SK-N-SH (cell line): ENCODE measurements around the gene PLCG1. TPM values are rescaled to one million over a fixed set of nuclear protein-coding genes. Genes with fewer than 3 reads are reported as not detected.

Experiments used
- CTCF ChIA-PET: fragments of 300-600, 350-600 bp; formaldehyde crosslinking; extraction: SDS; loops from one replicate; lab custom pipeline; 2021; lab: Yijun Ruan, JAX
- POLR2A ChIA-PET: fragments of 350-600 bp; sonication (Branson Sonifier 250); formaldehyde crosslinking; extraction: SDS; loops from one replicate; lab custom pipeline; 2020; ENCODE audit warnings: antibody characterized with exemption, inconsistent platforms; lab: Yijun Ruan, JAX
- DNase-seq: peaks from one replicate; pipeline ENCODE4 v3.0.0; 2012
- H2AFZ ChIP-seq: fragments of 200-600 bp; sonication (generic); 2 replicates; pipeline ENCODE4 v1.8.1; 2016; ENCODE audit warnings: antibody characterized with exemption, mild to moderate bottlenecking, low read depth
- H3F3A ChIP-seq: fragments of 200-600 bp; sonication (generic); replicated peaks from 2 replicates; pipeline ENCODE3; 2016; ENCODE audit warnings: antibody characterized with exemption, mild to moderate bottlenecking; ENCODE audit not compliant: insufficient read depth
- H3K27ac ChIP-seq, 2 experiments: fragments of 200-500 bp in 1 of 2; fragments of 200-600 bp in 1 of 2; sonication (Bioruptor generic) in 1 of 2; sonication (generic), shearing (Covaris generic) in 1 of 2; 2 replicates each; pipeline versions ENCODE4 v1.5.1 to v1.6.1; 2014 to 2016; ENCODE audit warnings: low read depth in 2 of 2, inconsistent platforms in 1 of 2, low read length in 1 of 2, mild to moderate bottlenecking in 1 of 2, mixed read lengths in 1 of 2
- H3K27me3 ChIP-seq: fragments of 200-600 bp; sonication (generic), shearing (Covaris generic); 2 replicates; pipeline ENCODE4 v1.6.1; 2016; ENCODE audit warnings: mixed run types; ENCODE audit not compliant: insufficient read depth
- H3K36me3 ChIP-seq, 2 experiments: fragments of 200-500 bp in 1 of 2; fragments of 200-600 bp in 1 of 2; sonication (Bioruptor generic) in 1 of 2; sonication (generic) in 1 of 2; replicated peaks in 1 of 2; 2 replicates each; pipeline versions ENCODE3 to v1.5.1; 2014 to 2016; ENCODE audit warnings: low read length in 1 of 2, mild to moderate bottlenecking in 1 of 2; ENCODE audit not compliant: insufficient read depth in 2 of 2, control insufficient read depth in 1 of 2
- H3K4me1 ChIP-seq, 2 experiments: fragments of 200-500 bp in 1 of 2; fragments of 200-600 bp in 1 of 2; sonication (Bioruptor generic) in 1 of 2; sonication (generic), shearing (Covaris generic) in 1 of 2; 2 replicates each; pipeline versions ENCODE4 v1.5.1 to v1.6.1; 2014 to 2016; ENCODE audit warnings: low read depth in 1 of 2, low read length in 1 of 2, mixed run types in 1 of 2; ENCODE audit not compliant: insufficient read depth in 2 of 2, control insufficient read depth in 1 of 2
- H3K4me2 ChIP-seq: fragments of 200-600 bp; sonication (generic), shearing (Covaris generic); 2 replicates; pipeline ENCODE4 v1.6.1; 2017; ENCODE audit warnings: mixed run types
- H3K4me3 ChIP-seq, 2 experiments: fragments of 200-500 bp in 1 of 2; fragments of 200-600 bp in 1 of 2; sonication (Bioruptor generic) in 1 of 2; sonication (generic), shearing (Covaris generic) in 1 of 2; 2 replicates each; pipeline versions ENCODE4 v1.5.1 to v1.8.1; 2014 to 2016; ENCODE audit warnings: low read depth in 2 of 2, inconsistent platforms in 1 of 2, low read length in 1 of 2, mild to moderate bottlenecking in 1 of 2, mixed read lengths in 1 of 2, moderate library complexity in 1 of 2
- H3K79me2 ChIP-seq: fragments of 200-600 bp; sonication (generic); 2 replicates; pipeline ENCODE4 v1.8.1; 2017; ENCODE audit warnings: mild to moderate bottlenecking; ENCODE audit not compliant: insufficient read depth
- H3K9ac ChIP-seq: fragments of 200-600 bp; sonication (generic); 2 replicates; pipeline ENCODE4 v1.6.1; 2017; ENCODE audit warnings: mixed run types
- H3K9me2 ChIP-seq: fragments of 200-600 bp; sonication (generic); 2 replicates; pipeline ENCODE4 v1.6.1; 2017; ENCODE audit warnings: mixed run types
- H3K9me3 ChIP-seq: fragments of 200-600 bp; sonication (generic); 2 replicates; pipeline ENCODE4 v1.6.1; 2017; ENCODE audit warnings: mixed run types, mild to moderate bottlenecking, moderate library complexity
- H4K20me1 ChIP-seq: fragments of 200-600 bp; sonication (generic); 2 replicates; pipeline ENCODE4 v1.6.1; 2017; ENCODE audit warnings: mild to moderate bottlenecking, mixed run types; ENCODE audit not compliant: insufficient read depth
- CTCF ChIP-seq: fragments of 200-600 bp; sonication (generic); IDR thresholded peaks from 2 replicates; pipeline ENCODE4 v1.6.1; 2017; ENCODE audit warnings: antibody characterized with exemption, mild to moderate bottlenecking, moderate library complexity
- FOSL2 ChIP-seq: IDR thresholded peaks from 2 replicates; pipeline ENCODE4 v1.4.0; 2012; ENCODE audit warnings: low read depth, mild to moderate bottlenecking, moderate library complexity, borderline replicate concordance
- FOXM1 ChIP-seq: IDR thresholded peaks from 2 replicates; pipeline ENCODE4 v1.4.0; 2012; ENCODE audit warnings: low read depth, mild to moderate bottlenecking
- IRF3 ChIP-seq: fragments of 150-350 bp; IDR thresholded peaks from 2 replicates; pipeline ENCODE4 v1.6.1; 2016; ENCODE audit warnings: mild to moderate bottlenecking, low read depth, low read length
- MXI1 ChIP-seq: IDR thresholded peaks from 2 replicates; pipeline ENCODE4 v1.6.1; 2012; ENCODE audit warnings: mild to moderate bottlenecking, low read depth, low read length, improper control_type of control experiment
- POLR2AphosphoS5 ChIP-seq: IDR thresholded peaks from 2 replicates; pipeline ENCODE4 v1.6.1; 2012; ENCODE audit warnings: low read depth, low read length
- RAD21 ChIP-seq: IDR thresholded peaks from 2 replicates; pipeline ENCODE4 v1.6.1; 2012; ENCODE audit warnings: mild to moderate bottlenecking, low read length
- RCOR1 ChIP-seq: fragments of 150-350 bp; IDR thresholded peaks from 2 replicates; pipeline ENCODE4 v1.6.1; 2017; ENCODE audit warnings: antibody characterized with exemption, low read length
- RFX5 ChIP-seq: IDR thresholded peaks from 2 replicates; pipeline ENCODE4 v1.6.1; 2012; ENCODE audit warnings: mild to moderate bottlenecking, improper control_type of control experiment, low read length
- SIN3A ChIP-seq: IDR thresholded peaks from 2 replicates; pipeline ENCODE4 v1.6.1; 2012; ENCODE audit warnings: low read depth, mild to moderate bottlenecking, low read length, moderate library complexity, borderline replicate concordance
- TCF12 ChIP-seq: IDR thresholded peaks from 2 replicates; pipeline ENCODE4 v1.4.0; 2012
- USF1 ChIP-seq: IDR thresholded peaks from 2 replicates; pipeline ENCODE4 v1.4.0; 2012; ENCODE audit warnings: low read depth, borderline replicate concordance
- YY1 ChIP-seq: IDR thresholded peaks from 2 replicates; pipeline ENCODE4 v1.4.0; 2012; ENCODE audit warnings: low read depth, mild to moderate bottlenecking
- ZBTB33 ChIP-seq: IDR thresholded peaks from 2 replicates; pipeline ENCODE4 v1.4.0; 2012; ENCODE audit warnings: low read depth, borderline replicate concordance
- WGBS: methylation state at CpG from one replicate; pipeline ENCODE4 v1.1.6; 2017; ENCODE audit warnings: low lambda C conversion rate; 5-methylcytosine and 5-hydroxymethylcytosine counted together
- polyA plus RNA-seq, 3 experiments: library from polyadenylated mRNA; depleted of rRNA; stranded (reverse); fragments of >200 nt; gene quantifications; 2 replicates each; pipeline ENCODE4 v1.2.3, GENCODE V29; 2012

The PLCG1 gene
- polyA plus RNA-seq, 1 of the 3 experiments (the other 2 are of a cell fraction) = 81.4 TPM

- TF ChIP-seq IRF3 (no peak), POLR2AphosphoS5 (no peak), USF1 (no peak), CTCF (no peak), TCF12 (no peak), FOXM1 (no peak), RAD21 (no peak), RFX5 (no peak), ZBTB33 (no peak)
- TF ChIP-seq, all 33 proteins: peak for 0
Measured at GRCh38 chr20:41175201-41175651, 37.9 kb downstream of the PLCG1 start (continued).

GRCh38 chr20:41175727-41176330 is 38.5 kb downstream of the PLCG1 start:
- CTCF ChIA-PET = interaction anchor here (0.9 to 2.7 kb wide), 3 partner anchors 57 to 208 kb away, joined by 3 to 16 read pairs (median 4); partner anchors contain the start of gene LPIN3
- Histone ChIP-seq H3K79me2 (0 out of 2 replicates have a peak, but pooled peaks cover 12% of the 10 kb centered on the region), H2AFZ (no peak overlapping the region), H3K27ac (0 out of 4 replicates have a peak overlapping the region, but pooled peaks of 1 of the 2 experiments have one; percentile 1), H3K4me3 (no peak overlapping the region), H3K4me2 (no peak overlapping the region), H3K27me3 (no peaks in the 10 kb centered on the region), H3K9me3 (no peaks in the 10 kb centered on the region), H3F3A (peaks cover 11% of the 10 kb centered on the region), H3K4me1 (peaks cover 8 to 21% of the 10 kb centered on the region in 2 experiments), H3K9ac (no peak overlapping the region), H4K20me1 (peaks cover 5% of the 10 kb centered on the region; the same call in 1 of the 2 replicates), H3K9me2 (no peaks in the 10 kb centered on the region), H3K36me3 (peaks cover 28 to 62% of the 10 kb centered on the region in 2 experiments)
- DNase-seq = no peak
- WGBS = 97% methylated on average over 6 of the region's 7 CpGs
- TF ChIP-seq MXI1 (no peak), RCOR1 (no peak), YY1 (no peak), SIN3A (no peak), FOSL2 (no peak)
- POLR2A ChIA-PET = no interaction called here
